T-helper 17 cell (primary cell): ENCODE data around the gene MYF6. TPM values are rescaled to one million over a fixed set of nuclear protein-coding genes. Genes with fewer than 3 reads are reported as not detected.

Experiments used
- ATAC-seq: fragments of 150-1000 bp; cut with Tn5 transposase; 2 replicates; pipeline ENCODE4 v1.10.0; 2021; ENCODE audit warnings: mild to moderate bottlenecking, moderate library complexity
- DNase-seq, 3 donors: peaks; one replicate each; pipeline versions ENCODE4 v3.0.0 to v3.0.0-alpha.2; 2020 to 2021
- H3K9me3 ChIP-seq: one replicate; pipeline ENCODE4 v1.7.0; 2013; ENCODE audit warnings: low read length, mild to moderate bottlenecking; ENCODE audit not compliant: control insufficient read depth, poor library complexity, severe bottlenecking
- H3K27ac Mint-ChIP-seq: one replicate; pipeline ENCODE4 v1.8.0; 2022; ENCODE audit warnings: mild to moderate bottlenecking, moderate library complexity, mixed read lengths
- H3K27me3 Mint-ChIP-seq: one replicate; pipeline ENCODE4 v1.8.0; 2022; ENCODE audit warnings: mixed read lengths
- H3K36me3 Mint-ChIP-seq: one replicate; pipeline ENCODE4 v1.8.0; 2022; ENCODE audit warnings: low read depth, mixed read lengths
- H3K4me1 Mint-ChIP-seq: one replicate; pipeline ENCODE4 v1.8.0; 2022; ENCODE audit warnings: mild to moderate bottlenecking, mixed read lengths
- H3K4me3 Mint-ChIP-seq: one replicate; pipeline ENCODE4 v1.8.0; 2022; ENCODE audit warnings: mild to moderate bottlenecking, moderate library complexity, mixed read lengths
- total RNA-seq, 4 donors: library from RNA in 2 of 4; stranded (reverse) in 2 of 4; gene quantifications; one replicate each; pipeline ENCODE4 v1.2.3 and lab custom pipeline; 2022 to 2026

The MYF6 gene
- total RNA-seq, 2 donors from 2014 or later = not detected

- Mint-ChIP-seq H3K4me3 (no peak overlapping the region), H3K36me3 (peaks cover 2% of the 10 kb centered on the region), H3K27me3 (peaks cover 42% of the 10 kb centered on the region), H3K27ac (no peak overlapping the region), H3K4me1 (no peaks in the 10 kb centered on the region)
- DNase-seq (no peak), ATAC-seq (no peak)
- H3K9me3 ChIP-seq = no peaks in the 10 kb centered on the region
Measured at GRCh38 chr12:80710727-80711449, 3.5 kb downstream of the MYF6 start.

- H3K27me3 Mint-ChIP-seq = peaks cover 39% of the 10 kb centered on the region
- H3K4me1 Mint-ChIP-seq = no peaks in the 10 kb centered on the region
- DNase-seq = no peak
- peaks cover 2% of the 10 kb centered on the region for H3K36me3 Mint-ChIP-seq
- no peak for ATAC-seq
- H3K4me3 Mint-ChIP-seq = no peak overlapping the region
- H3K27ac Mint-ChIP-seq = no peak overlapping the region
- no peaks in the 10 kb centered on the region for H3K9me3 ChIP-seq
Measured at GRCh38 chr12:80711866-80712265, 4.4 kb downstream of the MYF6 start.

DNA sequence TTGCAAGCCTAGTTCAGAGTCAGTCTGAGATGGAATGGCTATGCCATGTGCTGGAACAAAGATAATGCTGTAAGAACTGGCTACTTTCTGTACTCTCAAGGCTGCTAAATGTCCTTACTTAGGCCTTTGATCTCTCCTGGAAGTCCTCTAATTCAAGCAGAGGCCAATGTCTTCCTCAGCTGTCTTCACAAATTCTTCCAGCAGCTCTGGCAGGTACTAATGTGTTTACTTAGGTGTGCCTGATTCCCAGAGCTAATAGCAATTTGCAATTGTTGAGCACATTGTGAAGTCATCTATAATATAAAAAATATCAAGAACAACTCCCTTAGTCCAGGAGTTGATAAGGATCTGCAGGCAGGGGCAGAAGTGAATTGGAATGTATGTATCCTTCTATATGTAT is 5.4 kb downstream of the MYF6 start:
- H3K27me3 Mint-ChIP-seq = peaks cover 30% of the 10 kb centered on the region
- no peak overlapping the region for H3K27ac Mint-ChIP-seq
- H3K4me1 Mint-ChIP-seq = no peaks in the 10 kb centered on the region

GRCh38 chr12:80713419-80713818 is 6.0 kb downstream of the MYF6 start:
- H3K27ac Mint-ChIP-seq = no peak overlapping the region
- H3K4me1 Mint-ChIP-seq = no peaks in the 10 kb centered on the region
- no peak for DNase-seq
- no peaks in the 10 kb centered on the region for H3K9me3 ChIP-seq
- no peak for ATAC-seq
- no peak overlapping the region for H3K4me3 Mint-ChIP-seq
- H3K36me3 Mint-ChIP-seq = no peaks in the 10 kb centered on the region
- peaks cover 29% of the 10 kb centered on the region for H3K27me3 Mint-ChIP-seq

More for the DNA sequence above, 5.4 kb downstream of the MYF6 start:
- ATAC-seq (no peak), DNase-seq (no peak)
- no peaks in the 10 kb centered on the region for H3K36me3 Mint-ChIP-seq
- no peaks in the 10 kb centered on the region for H3K9me3 ChIP-seq
- no peak overlapping the region for H3K4me3 Mint-ChIP-seq

DNA sequence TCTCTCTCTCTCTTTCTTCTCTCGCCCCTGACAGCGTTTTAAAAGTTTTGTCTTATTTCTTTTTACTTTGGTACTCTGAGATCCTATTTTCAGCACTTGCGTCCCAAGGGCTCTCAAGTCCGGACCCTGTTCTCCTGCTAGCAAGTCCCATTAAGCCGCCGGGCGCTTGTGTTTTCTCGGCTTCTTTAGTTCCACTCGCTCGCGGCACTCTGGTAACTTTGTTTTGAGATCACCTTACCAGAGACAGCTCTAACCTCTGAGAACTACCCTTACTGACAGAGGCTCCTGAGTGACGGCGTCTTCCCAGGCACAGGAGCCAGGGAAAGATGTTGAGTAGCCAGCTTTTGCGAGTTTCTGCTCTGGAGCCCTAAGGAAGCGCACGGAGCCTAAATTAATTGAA is 6.6 kb downstream of the MYF6 start:
- Mint-ChIP-seq H3K27me3 (peaks cover 23% of the 10 kb centered on the region), H3K4me1 (no peaks in the 10 kb centered on the region), H3K36me3 (no peaks in the 10 kb centered on the region), H3K27ac (no peak overlapping the region), H3K4me3 (no peak overlapping the region)
- no peak for ATAC-seq
- H3K9me3 ChIP-seq = no peaks in the 10 kb centered on the region
- no peak for DNase-seq

DNA sequence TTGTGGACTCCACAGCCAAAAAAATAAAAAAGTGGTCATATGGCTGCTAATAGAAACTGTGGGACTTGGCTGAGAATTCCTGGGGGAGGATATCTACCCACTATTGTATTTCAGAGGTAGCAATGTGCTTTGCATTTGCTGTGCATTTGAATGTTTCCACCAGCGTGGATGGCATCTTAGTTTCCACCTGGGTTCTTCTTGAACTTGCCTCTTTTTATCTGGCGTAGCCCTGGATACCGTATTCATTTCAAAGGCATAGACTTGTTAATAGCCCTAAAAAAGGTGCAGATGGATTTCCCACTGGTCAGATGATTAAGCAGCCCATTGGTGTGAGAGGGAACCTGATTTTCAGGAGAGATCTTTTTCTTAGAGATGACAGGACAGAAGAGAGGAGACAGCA is 7.4 kb downstream of the MYF6 start:
- Mint-ChIP-seq H3K27ac (no peak overlapping the region), H3K4me1 (no peaks in the 10 kb centered on the region), H3K36me3 (no peaks in the 10 kb centered on the region), H3K27me3 (peaks cover 22% of the 10 kb centered on the region), H3K4me3 (no peak overlapping the region)
- DNase-seq (no peak), ATAC-seq (no peak)
- H3K9me3 ChIP-seq = no peaks in the 10 kb centered on the region

DNA sequence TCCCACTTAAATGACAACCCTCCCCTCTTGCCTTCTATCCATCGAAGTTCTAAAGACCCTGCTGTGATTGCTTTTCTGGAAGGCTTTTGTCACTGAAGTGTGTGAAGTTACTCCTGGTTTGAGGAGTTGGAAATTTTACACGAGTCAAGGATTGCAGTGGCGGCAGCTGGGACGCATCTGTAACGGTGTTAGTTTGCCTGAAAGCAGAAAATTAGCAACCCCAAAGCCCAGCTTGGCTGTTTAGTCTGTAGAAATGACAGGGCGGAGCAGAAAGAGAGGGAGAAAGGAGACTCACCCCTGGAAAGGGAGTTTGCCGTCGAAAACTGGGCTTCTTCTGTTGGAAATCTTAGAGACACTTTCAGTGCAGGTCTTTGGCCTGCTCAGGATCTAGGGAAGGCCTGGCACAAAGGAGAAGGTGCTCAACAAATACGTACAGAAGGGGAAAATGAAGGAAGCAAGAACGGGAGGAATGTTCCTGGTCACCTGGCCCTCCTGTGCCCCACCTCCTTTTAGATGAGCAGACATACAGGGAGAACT is 8.3 kb downstream of the MYF6 start:
- DNase-seq = no peak
- no peak for ATAC-seq
- H3K36me3 Mint-ChIP-seq = no peaks in the 10 kb centered on the region
- H3K4me3 Mint-ChIP-seq = no peak overlapping the region
- peaks cover 15% of the 10 kb centered on the region for H3K27me3 Mint-ChIP-seq
- no peaks in the 10 kb centered on the region for H3K9me3 ChIP-seq
- H3K27ac Mint-ChIP-seq = no peak overlapping the region
- H3K4me1 Mint-ChIP-seq = no peaks in the 10 kb centered on the region

GRCh38 chr12:80716696-80717469 is 9.4 kb downstream of the MYF6 start, which contains the start of gene MYF5:
Gene MYF5 (plus strand): TSS chr12:80716912. CDS start chr12:80717064, 152 bp downstream.
- H3K27me3 Mint-ChIP-seq = peaks cover 15% of the 10 kb centered on the region
- DNase-seq (no peak), ATAC-seq (no peak)
- no peak within 1 kb of the TSS for H3K4me3 Mint-ChIP-seq
- H3K27ac Mint-ChIP-seq = no peak within 1 kb of the TSS
- H3K4me1 Mint-ChIP-seq = no peaks in the 10 kb centered on the region
- no peaks in the 10 kb centered on the region for H3K36me3 Mint-ChIP-seq
- no peaks in the 10 kb centered on the region for H3K9me3 ChIP-seq

- no peaks in the 10 kb centered on the region for H3K4me1 Mint-ChIP-seq
- no peak overlapping the region for H3K27ac Mint-ChIP-seq
- DNase-seq (no peak), ATAC-seq (no peak)
- H3K9me3 ChIP-seq = no peaks in the 10 kb centered on the region
- H3K36me3 Mint-ChIP-seq = no peaks in the 10 kb centered on the region
- no peak overlapping the region for H3K4me3 Mint-ChIP-seq
- peaks cover 15% of the 10 kb centered on the region for H3K27me3 Mint-ChIP-seq
Measured at GRCh38 chr12:80717856-80718255, 10.4 kb downstream of the MYF6 start.

DNA sequence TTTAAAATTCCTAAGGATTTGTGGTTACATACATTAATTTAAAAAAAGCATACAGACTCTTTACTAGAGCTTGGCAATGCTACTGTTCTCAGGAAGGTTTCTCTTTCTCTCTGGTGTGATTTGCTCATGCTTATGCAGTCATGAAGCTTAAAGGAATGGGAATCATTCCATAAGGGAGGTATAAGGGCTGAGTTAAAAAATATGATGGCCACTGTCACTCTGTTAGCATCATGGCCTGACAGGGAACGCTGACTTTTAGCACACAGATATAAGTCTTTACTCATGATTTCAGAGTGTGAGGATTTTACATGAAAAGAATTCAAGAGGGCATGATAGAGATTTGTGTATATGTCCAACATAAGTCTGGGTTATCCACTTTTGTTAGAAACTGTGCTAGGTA is 13.1 kb downstream of the MYF6 start:
- Mint-ChIP-seq H3K4me3 (no peak overlapping the region), H3K27me3 (no peaks in the 10 kb centered on the region), H3K4me1 (no peaks in the 10 kb centered on the region), H3K36me3 (no peaks in the 10 kb centered on the region), H3K27ac (no peak overlapping the region)
- DNase-seq (no peak), ATAC-seq (no peak)
- no peaks in the 10 kb centered on the region for H3K9me3 ChIP-seq

DNA sequence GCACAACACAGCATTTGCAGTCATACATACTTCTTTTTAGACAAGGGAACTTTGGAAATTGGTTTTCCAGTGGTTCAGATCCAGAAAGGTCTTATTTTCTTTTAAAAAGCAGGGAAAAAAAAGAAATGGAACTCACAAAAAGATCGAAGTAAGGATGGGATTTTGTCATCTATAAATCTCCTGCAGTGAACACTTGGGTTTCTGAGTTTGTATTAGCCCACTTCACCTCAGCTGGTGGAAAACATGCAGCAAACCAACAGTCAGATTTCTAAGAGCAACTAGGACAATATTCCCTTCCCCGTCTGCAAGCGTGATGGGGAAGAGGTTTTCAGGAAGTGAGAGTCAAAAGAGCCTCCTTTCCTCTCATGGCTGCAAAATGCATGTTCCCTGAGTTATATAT is 13.9 kb downstream of the MYF6 start:
- Mint-ChIP-seq H3K36me3 (no peaks in the 10 kb centered on the region), H3K4me3 (no peak overlapping the region), H3K27ac (no peak overlapping the region), H3K4me1 (no peaks in the 10 kb centered on the region), H3K27me3 (no peaks in the 10 kb centered on the region)
- DNase-seq (no peak), ATAC-seq (no peak)
- no peaks in the 10 kb centered on the region for H3K9me3 ChIP-seq

DNA sequence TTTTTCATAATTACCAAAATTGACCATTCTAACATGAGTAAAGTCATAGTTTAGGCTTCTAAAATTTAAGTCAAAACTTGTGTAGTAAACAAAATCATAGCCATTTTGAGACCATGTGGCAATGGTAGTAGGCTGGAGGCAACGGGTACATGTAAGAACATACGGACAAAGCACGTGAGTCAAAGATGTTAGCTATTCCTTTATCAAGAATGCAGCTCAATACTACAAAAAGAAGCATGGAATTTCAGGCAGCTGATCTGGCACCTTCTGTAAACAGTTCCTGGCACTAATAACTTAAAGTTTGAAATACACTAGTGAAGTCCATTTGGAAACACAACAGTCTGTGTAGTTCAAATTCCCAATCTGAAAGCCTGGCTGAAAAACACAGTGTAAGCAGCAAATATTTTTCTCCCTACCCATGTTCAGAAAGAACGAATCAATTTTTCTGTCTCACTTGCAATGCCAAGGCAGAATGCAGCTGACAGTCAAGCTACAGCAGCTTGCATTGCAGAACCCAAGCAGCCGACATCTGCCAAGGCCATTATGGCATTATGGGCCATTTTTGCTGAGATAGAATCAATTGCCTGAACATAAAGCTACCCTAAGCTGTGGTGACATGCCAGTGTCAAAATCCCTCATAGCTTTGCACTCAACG is 38.5 kb downstream of the MYF6 start:
- Mint-ChIP-seq H3K36me3 (no peaks in the 10 kb centered on the region), H3K27ac (no peak overlapping the region), H3K4me1 (no peaks in the 10 kb centered on the region), H3K4me3 (no peak overlapping the region), H3K27me3 (no peaks in the 10 kb centered on the region)
- ATAC-seq (no peak), DNase-seq (no peak)
- H3K9me3 ChIP-seq = no peaks in the 10 kb centered on the region

DNA sequence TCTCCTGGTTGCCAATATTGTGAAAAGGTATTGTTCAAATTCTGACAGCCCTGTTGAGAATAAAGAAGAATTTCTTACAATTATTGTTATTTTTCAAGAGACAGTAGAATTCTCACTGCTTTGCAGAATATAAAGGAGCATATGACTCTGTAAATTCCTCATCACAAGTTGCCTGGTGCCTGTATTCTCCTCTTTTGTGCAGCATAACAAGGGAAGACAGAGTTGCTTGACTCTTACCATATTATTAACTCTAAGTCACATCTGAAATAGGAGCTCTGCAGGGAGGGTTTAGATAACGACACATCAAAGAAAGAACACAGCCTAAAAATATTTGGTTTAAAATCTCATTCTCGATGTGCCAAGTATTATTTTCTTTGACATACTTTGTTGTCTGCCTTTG is 40.4 kb downstream of the MYF6 start:
- Mint-ChIP-seq H3K4me1 (no peaks in the 10 kb centered on the region), H3K4me3 (no peak overlapping the region), H3K27ac (no peak overlapping the region), H3K36me3 (no peaks in the 10 kb centered on the region), H3K27me3 (no peaks in the 10 kb centered on the region)
- ATAC-seq (no peak), DNase-seq (no peak)
- H3K9me3 ChIP-seq = no peaks in the 10 kb centered on the region
